ENCODE measurements around the gene GNAL. TPM values are rescaled to one million over a fixed set of nuclear protein-coding genes. Genes with fewer than 3 reads are reported as not detected.

GNAL gene
- total RNA-seq, 1 experiment from 2014 or later, result 24.0 TPM

- H2BK12ac ChIP-seq (ENCODE audit: insufficient read length, low read depth, low read length), result no peak overlapping the region
- H3K27ac ChIP-seq (ENCODE audit: insufficient read length, low read depth, low read length), result no peak overlapping the region
- no peak overlapping the region for H3K18ac ChIP-seq (ENCODE audit: insufficient read length, low read depth, low read length)
- H2AK5ac ChIP-seq (ENCODE audit: insufficient read length, low read length), result no peak overlapping the region
- H3K4me1 Mint-ChIP-seq, result peaks cover 22 to 28% of the 10 kb centered on the region in 2 experiments
- H2BK120ac ChIP-seq (ENCODE audit: low read depth, low read length, poor library complexity, severe bottlenecking), result no peak overlapping the region
- DNase-seq, result no peak
- H3K27ac Mint-ChIP-seq, result no peak overlapping the region
- H3K56ac ChIP-seq (ENCODE audit: insufficient read length, low read depth, low read length), result no peak overlapping the region
- no peak overlapping the region for H3K4me2 ChIP-seq (ENCODE audit: insufficient read depth, insufficient read length, low read length)
- no peaks in the 10 kb centered on the region for H4K20me1 ChIP-seq (ENCODE audit: control insufficient read depth, insufficient read depth, insufficient read length)
- no peak overlapping the region for H4K8ac ChIP-seq (replicated peaks; ENCODE audit: insufficient read length, low read depth, low read length)
- H3K79me1 ChIP-seq (ENCODE audit: insufficient read depth, low read depth, low read length, poor library complexity, severe bottlenecking), result no peaks in the 10 kb centered on the region
- H3K14ac ChIP-seq (ENCODE audit: insufficient read depth, low read length), result no peak overlapping the region
- no peaks in the 10 kb centered on the region for H3K79me2 ChIP-seq (ENCODE audit: insufficient read depth, low read length)
- no peaks in the 10 kb centered on the region for H3K9me3 ChIP-seq (ENCODE audit: control insufficient read depth, low read depth, low read length)
- no peak overlapping the region for H2BK20ac ChIP-seq (ENCODE audit: low read depth, low read length, poor library complexity, severe bottlenecking)
- no CpG with 5 or more reads among the region's 2 CpGs for WGBS (ENCODE audit: extremely low coverage, insufficient read length, low lambda C conversion rate)
- H3K36me3 Mint-ChIP-seq (ENCODE audit: insufficient read depth in 1 of 3, low read depth in 3 of 3), result peaks cover 0 to 4% (median 0%) of the 10 kb centered on the region in 3 experiments; a peak in 2 of 7 replicates
- no peaks in the 10 kb centered on the region for H3K27me3 Mint-ChIP-seq (ENCODE audit: low read depth)
- H3K9ac ChIP-seq (ENCODE audit: extremely low read depth, insufficient read length, low read length), result no peak overlapping the region
- peaks cover 2% of the 10 kb centered on the region; the same call in 1 of the 2 replicates for H3K4me1 ChIP-seq (ENCODE audit: insufficient read depth, low read length)
- H3K4ac ChIP-seq (ENCODE audit: low read depth, low read length), result no peak overlapping the region
- no peak for TF ChIP-seq CTCF (conservative IDR thresholded peaks at IDR 0.05)
- no peak overlapping the region for H2AFZ ChIP-seq (ENCODE audit: low read length)
- no peak overlapping the region for H4K91ac ChIP-seq (ENCODE audit: insufficient read length, low read depth, low read length)
- no peaks in the 10 kb centered on the region for H3K23me2 ChIP-seq (ENCODE audit: insufficient read length, low read depth, low read length, poor library complexity, severe bottlenecking)
- H3K4me3 Mint-ChIP-seq, result no peak overlapping the region
- H3T11ph ChIP-seq (ENCODE audit: low read length), result no peak overlapping the region
- H3K9me3 Mint-ChIP-seq, result 0 out of 5 replicates have a peak, but pooled peaks cover 0 to 3% of the 10 kb centered on the region in 2 experiments
- H4K5ac ChIP-seq (ENCODE audit: insufficient read length, low read depth, low read length), result no peak overlapping the region
- no peak overlapping the region for H2BK15ac ChIP-seq (ENCODE audit: low read depth, low read length)
- H3K27me3 ChIP-seq (ENCODE audit: insufficient read depth, low read length), result no peaks in the 10 kb centered on the region
- no peak overlapping the region for H2BK5ac ChIP-seq (ENCODE audit: insufficient read length, low read length)
- no peak overlapping the region for H3K23ac ChIP-seq (ENCODE audit: insufficient read length, low read depth, low read length)
Observed at GRCh38 chr18:11819938-11820337, 130.9 kb downstream of the GNAL start.
